Neutrophil (primary cell): ENCODE data around the gene BMPR1B.

Source experiments
- H3K27ac ChIP-seq: fragments of 200-600 bp; sonication (generic); 2 replicates; pipeline ENCODE4 v1.5.1; 2016; ENCODE audit warnings: mild to moderate bottlenecking, moderate library complexity
- H3K27me3 ChIP-seq: fragments of 200-600 bp; sonication (generic); 2 replicates; pipeline ENCODE4 v1.6.0; 2016; ENCODE audit warnings: mild to moderate bottlenecking
- H3K36me3 ChIP-seq: fragments of 200-600 bp; sonication (generic); 2 replicates; pipeline ENCODE4 v1.5.1; 2017
- H3K4me1 ChIP-seq, 2 experiments: fragments of 200-600 bp in 1 of 2; sonication (generic) in 1 of 2; 1 replicate in 1 of 2; 2 replicates in 1 of 2; pipeline versions ENCODE4 v1.5.1 to v1.6.1; 2013 to 2016; ENCODE audit warnings: low read depth in 1 of 2, low read length in 1 of 2, mild to moderate bottlenecking in 1 of 2, moderate library complexity in 1 of 2; ENCODE audit not compliant: control insufficient read depth in 1 of 2, insufficient read depth in 1 of 2
- H3K4me3 ChIP-seq, 2 experiments: fragments of 200-600 bp in 1 of 2; sonication (generic) in 1 of 2; 1 replicate in 1 of 2; 2 replicates in 1 of 2; pipeline ENCODE4 v1.5.1; 2013 to 2016; ENCODE audit warnings: low read depth in 1 of 2, low read length in 1 of 2, mild to moderate bottlenecking in 1 of 2, moderate library complexity in 1 of 2
- H3K9me3 ChIP-seq: fragments of 200-600 bp; sonication (generic); 2 replicates; pipeline ENCODE4 v1.5.1; 2016
- CTCF ChIP-seq: fragments of 200-600 bp; sonication (generic); IDR thresholded peaks from 2 replicates; pipeline ENCODE4 v1.5.1; 2016; ENCODE audit warnings: antibody characterized with exemption

BMPR1B gene

GRCh38 chr4:94757192-94758140 lies at the start of gene BMPR1B:
BMPR1B (plus strand) TSS chr4:94757955; CDS start chr4:95104425, 346,470 bp downstream.
- Histone ChIP-seq H3K27me3 (peaks cover 99% of the 10 kb centered on the region), H3K4me3 (no peak within 1 kb of the TSS), H3K27ac (no peak within 1 kb of the TSS), H3K4me1 (no peaks in the 10 kb centered on the region), H3K9me3 (no peaks in the 10 kb centered on the region), H3K36me3 (no peaks in the 10 kb centered on the region)
- no peak for TF ChIP-seq CTCF

GRCh38 chr4:94711635-94712034 lies 46.1 kb upstream of the BMPR1B start:
- Histone ChIP-seq H3K4me1 (no peaks in the 10 kb centered on the region), H3K4me3 (no peak overlapping the region)
- TF ChIP-seq CTCF, result no peak

DNA sequence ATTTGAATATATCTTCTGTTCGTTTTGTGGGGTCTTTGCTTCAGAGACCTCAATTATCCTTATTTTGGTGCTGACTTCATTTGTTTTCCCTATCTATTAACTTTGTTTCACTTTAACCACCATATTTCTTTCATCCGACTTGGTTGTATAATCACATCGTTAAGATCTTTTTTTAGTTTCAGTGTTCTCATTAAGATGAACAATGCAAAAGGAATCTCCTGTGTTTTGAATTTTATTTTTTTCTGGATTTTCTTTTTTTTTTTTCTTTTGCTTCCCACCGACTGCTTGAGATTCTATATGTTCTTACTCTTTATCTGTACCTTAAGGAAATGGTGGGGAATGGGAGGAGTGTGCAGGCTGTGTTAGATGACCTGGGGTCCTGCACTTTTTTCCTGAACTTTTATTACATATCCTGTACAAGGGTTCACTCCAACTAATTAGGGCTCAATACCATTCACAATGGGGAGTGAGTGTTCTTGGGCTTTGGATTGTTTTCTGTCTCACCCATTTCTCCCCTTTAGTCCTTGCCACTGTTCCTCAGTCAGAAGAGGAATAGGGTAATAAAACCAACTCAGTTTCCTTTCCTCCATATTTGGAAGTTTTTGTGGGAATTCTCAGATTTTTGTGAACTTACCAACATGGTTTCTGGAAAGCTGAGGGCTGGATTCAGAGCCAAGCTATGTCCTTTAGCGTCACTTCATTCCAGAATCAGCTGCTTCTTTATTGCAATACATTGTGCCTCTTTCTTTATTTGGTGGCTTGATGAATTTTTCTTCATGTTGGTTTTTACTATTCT lies 43.2 kb upstream of the BMPR1B start:
- TF ChIP-seq CTCF, result no peak
- no peaks in the 10 kb centered on the region for H3K9me3 ChIP-seq
- no peak overlapping the region for H3K4me3 ChIP-seq
- no peaks in the 10 kb centered on the region for H3K36me3 ChIP-seq
- H3K27me3 ChIP-seq, result no peaks in the 10 kb centered on the region
- no peak overlapping the region for H3K27ac ChIP-seq
- no peaks in the 10 kb centered on the region for H3K4me1 ChIP-seq

More at GRCh38 chr4:94711635-94712034, 46.1 kb upstream of the BMPR1B start:
- no peak overlapping the region for H3K27ac ChIP-seq
- H3K9me3 ChIP-seq, result no peaks in the 10 kb centered on the region
- no peaks in the 10 kb centered on the region for H3K36me3 ChIP-seq
- no peaks in the 10 kb centered on the region for H3K27me3 ChIP-seq

DNA sequence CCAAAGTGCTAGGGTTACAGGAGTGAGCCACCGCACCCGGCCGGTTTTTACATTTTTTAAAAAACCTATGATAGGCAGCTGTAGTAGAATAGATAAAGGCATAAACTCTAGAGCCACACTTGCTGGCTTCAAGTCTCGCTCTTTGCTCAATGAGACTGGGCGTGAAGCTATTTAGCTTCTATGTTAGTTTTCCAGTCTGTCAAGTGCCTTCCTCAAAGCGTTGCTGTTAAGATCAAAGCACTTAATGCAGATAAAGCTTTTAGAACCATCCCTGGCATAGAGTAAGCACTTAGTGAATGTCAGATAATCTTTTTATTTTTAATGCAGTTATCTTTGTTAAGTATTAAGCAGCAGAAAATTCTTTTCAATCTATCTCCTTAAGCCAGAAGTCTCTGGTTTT lies 42.0 kb upstream of the BMPR1B start:
- H3K4me1 ChIP-seq, result no peaks in the 10 kb centered on the region
- no peaks in the 10 kb centered on the region for H3K36me3 ChIP-seq
- no peak overlapping the region for H3K27ac ChIP-seq
- no peak for TF ChIP-seq CTCF
- no peak overlapping the region for H3K4me3 ChIP-seq
- H3K27me3 ChIP-seq, result no peaks in the 10 kb centered on the region
- no peaks in the 10 kb centered on the region for H3K9me3 ChIP-seq

DNA sequence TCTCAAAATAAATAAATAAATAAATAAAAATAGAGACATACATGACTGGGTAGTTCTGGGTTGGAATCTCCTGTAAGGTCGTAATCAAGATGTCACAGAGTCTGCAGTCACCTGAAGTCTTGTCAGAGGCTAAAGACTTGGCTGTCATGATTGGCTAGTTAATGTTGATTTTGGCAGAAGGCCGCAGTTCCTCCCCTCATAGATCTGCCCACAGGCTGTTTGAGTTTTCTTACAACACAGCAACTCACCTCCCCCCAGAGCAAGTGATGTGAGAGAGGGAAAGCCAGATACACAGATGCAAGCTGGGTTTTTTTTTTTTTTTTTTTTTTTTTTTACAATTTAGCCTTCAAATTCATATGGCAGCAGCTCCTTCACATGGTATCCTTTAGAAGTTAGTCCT lies 36.4 kb upstream of the BMPR1B start:
- H3K9me3 ChIP-seq, result no peaks in the 10 kb centered on the region
- H3K27me3 ChIP-seq, result no peaks in the 10 kb centered on the region
- H3K27ac ChIP-seq, result no peak overlapping the region
- H3K4me1 ChIP-seq, result no peaks in the 10 kb centered on the region
- no peak for TF ChIP-seq CTCF
- H3K4me3 ChIP-seq, result no peak overlapping the region
- H3K36me3 ChIP-seq, result no peaks in the 10 kb centered on the region
